ENCODE data around the gene EEF1AKMT4.

The EEF1AKMT4 gene

DNA sequence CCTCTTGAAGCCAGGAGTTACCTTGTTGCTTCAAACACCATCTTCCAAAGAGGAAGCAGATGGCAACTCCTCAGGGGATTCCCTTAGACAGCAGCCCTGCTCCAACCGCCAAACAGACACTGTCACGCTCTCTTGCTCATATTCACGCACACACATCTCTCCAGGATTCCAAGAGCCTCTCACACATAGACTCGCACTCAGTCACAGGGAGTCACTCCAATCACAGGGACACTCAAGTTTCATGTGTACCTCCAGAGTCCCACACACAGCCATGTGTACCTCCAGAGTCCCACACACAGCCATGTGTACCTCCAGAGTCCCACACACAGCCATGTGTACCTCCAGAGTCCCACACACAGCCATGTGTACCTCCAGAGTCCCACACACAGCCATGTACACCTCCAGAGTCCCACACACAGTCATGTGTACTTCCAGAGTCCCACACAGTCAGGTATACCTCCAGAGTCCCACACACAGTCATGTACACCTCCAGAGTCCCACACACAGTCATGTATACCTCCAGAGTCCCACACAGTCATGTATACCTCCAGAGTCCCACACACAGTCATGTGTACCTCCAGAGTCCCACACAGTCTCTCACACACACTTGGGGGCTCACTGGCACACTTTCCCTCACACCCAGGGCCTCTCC, 14.0 kb upstream of the EEF1AKMT4 start:
- no peak for DNase-seq
- Histone ChIP-seq H4K20me1 (ENCODE audit: insufficient read depth, low read length) (no peaks in the 10 kb centered on the region), H3K9ac (ENCODE audit: low read length) (no peak overlapping the region), H3F3A (ENCODE audit: insufficient read depth, low read length) (no peaks in the 10 kb centered on the region), H3K4me1 (ENCODE audit: low read length) (no peaks in the 10 kb centered on the region), H3K9me2 (replicated peaks; ENCODE audit: insufficient read depth, low read length) (no peaks in the 10 kb centered on the region), H3K79me2 (ENCODE audit: low read length) (no peaks in the 10 kb centered on the region), H3K4me2 (ENCODE audit: low read depth, low read length) (no peak overlapping the region), H2AFZ (ENCODE audit: low read length) (no peak overlapping the region), H3K27ac (ENCODE audit: low read length) (no peak overlapping the region), H3K9me3 (replicated peaks; ENCODE audit: insufficient read depth, low read length) (no peaks in the 10 kb centered on the region), H3K36me3 (replicated peaks; ENCODE audit: insufficient read depth, low read length) (no peaks in the 10 kb centered on the region), H3K27me3 (replicated peaks; ENCODE audit: insufficient read depth, low read length) (peaks cover 48% of the 10 kb centered on the region), H3K4me3 (ENCODE audit: low read length) (no peak overlapping the region)
- TF ChIP-seq, protein P1, sequence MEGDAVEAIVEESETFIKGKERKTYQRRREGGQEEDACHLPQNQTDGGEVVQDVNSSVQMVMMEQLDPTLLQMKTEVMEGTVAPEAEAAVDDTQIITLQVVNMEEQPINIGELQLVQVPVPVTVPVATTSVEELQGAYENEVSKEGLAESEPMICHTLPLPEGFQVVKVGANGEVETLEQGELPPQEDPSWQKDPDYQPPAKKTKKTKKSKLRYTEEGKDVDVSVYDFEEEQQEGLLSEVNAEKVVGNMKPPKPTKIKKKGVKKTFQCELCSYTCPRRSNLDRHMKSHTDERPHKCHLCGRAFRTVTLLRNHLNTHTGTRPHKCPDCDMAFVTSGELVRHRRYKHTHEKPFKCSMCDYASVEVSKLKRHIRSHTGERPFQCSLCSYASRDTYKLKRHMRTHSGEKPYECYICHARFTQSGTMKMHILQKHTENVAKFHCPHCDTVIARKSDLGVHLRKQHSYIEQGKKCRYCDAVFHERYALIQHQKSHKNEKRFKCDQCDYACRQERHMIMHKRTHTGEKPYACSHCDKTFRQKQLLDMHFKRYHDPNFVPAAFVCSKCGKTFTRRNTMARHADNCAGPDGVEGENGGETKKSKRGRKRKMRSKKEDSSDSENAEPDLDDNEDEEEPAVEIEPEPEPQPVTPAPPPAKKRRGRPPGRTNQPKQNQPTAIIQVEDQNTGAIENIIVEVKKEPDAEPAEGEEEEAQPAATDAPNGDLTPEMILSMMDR (IDR thresholded peaks at IDR 0.05; ENCODE audit: low read length) = no peak
- TF ChIP-seq EZH2phosphoT487 (IDR thresholded peaks at IDR 0.05; ENCODE audit: low read length) (no peak), EZH2 (optimal IDR thresholded peaks at IDR 0.05; ENCODE audit: low read depth, low read length) (no peak)

DNA sequence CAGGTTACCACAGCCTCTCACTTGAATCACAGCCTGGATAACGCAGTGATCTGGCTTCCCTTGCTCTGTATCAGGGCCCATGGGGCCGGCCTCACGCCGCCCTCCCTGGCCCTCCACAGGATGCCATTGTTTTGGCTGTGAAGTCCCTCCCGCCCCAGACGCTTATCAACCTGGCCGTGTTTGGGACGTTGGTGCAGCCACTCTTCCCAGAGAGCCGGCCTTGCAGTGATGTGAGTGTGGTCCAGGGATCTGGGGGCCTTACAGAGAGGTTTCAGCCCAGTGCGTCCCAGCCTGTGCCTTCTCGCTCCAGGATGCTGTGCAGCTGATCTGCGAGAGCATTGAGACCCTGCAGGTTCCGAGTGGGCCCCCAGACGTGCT, 13.4 kb upstream of the EEF1AKMT4 start:
- no peaks in the 10 kb centered on the region for H3K4me1 ChIP-seq (ENCODE audit: low read length)
- no peaks in the 10 kb centered on the region for H3F3A ChIP-seq (ENCODE audit: insufficient read depth, low read length)
- no peak overlapping the region for H3K4me3 ChIP-seq (ENCODE audit: low read length)
- H3K4me2 ChIP-seq (ENCODE audit: low read depth, low read length) = no peak overlapping the region
- no peak overlapping the region for H3K9ac ChIP-seq (ENCODE audit: low read length)
- no peak for TF ChIP-seq EZH2phosphoT487 (IDR thresholded peaks at IDR 0.05; ENCODE audit: low read length)
- TF ChIP-seq, protein P1 (IDR thresholded peaks at IDR 0.05; ENCODE audit: low read length) = no peak
- peaks cover 45% of the 10 kb centered on the region for H3K27me3 ChIP-seq (replicated peaks; ENCODE audit: insufficient read depth, low read length)
- no peaks in the 10 kb centered on the region for H3K36me3 ChIP-seq (replicated peaks; ENCODE audit: insufficient read depth, low read length)
- no peaks in the 10 kb centered on the region for H4K20me1 ChIP-seq (ENCODE audit: insufficient read depth, low read length)
- H2AFZ ChIP-seq (ENCODE audit: low read length) = no peak overlapping the region
- no peaks in the 10 kb centered on the region for H3K9me2 ChIP-seq (replicated peaks; ENCODE audit: insufficient read depth, low read length)
- H3K27ac ChIP-seq (ENCODE audit: low read length) = no peak overlapping the region
- no peaks in the 10 kb centered on the region for H3K79me2 ChIP-seq (ENCODE audit: low read length)
- no peak for DNase-seq
- H3K9me3 ChIP-seq (replicated peaks; ENCODE audit: insufficient read depth, low read length) = no peaks in the 10 kb centered on the region

DNA sequence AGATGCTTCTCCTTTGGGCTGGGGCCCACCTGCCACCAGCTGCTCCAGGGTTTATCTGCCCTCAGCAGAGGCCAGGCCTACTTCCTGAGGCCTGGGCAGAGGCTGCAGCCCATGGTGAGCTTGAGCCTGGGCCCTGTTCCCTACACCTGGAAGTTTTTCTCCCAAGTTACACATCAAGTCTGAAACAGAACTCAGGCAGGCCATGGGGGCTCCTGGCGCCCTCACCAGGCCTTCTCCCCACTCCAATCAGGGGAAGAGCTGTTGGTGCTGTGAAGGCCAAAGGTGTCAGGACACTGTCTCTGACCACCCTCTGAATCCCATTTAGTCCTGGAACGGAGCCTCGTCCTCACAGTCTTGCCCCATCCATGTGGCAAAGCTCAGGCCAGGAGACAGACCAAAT, 12.8 kb upstream of the EEF1AKMT4 start:
- no peaks in the 10 kb centered on the region for H3K4me1 ChIP-seq (ENCODE audit: low read length)
- no peak for DNase-seq
- no peak overlapping the region for H3K4me2 ChIP-seq (ENCODE audit: low read depth, low read length)
- no peaks in the 10 kb centered on the region for H3K36me3 ChIP-seq (replicated peaks; ENCODE audit: insufficient read depth, low read length)
- H3K9me3 ChIP-seq (replicated peaks; ENCODE audit: insufficient read depth, low read length) = no peaks in the 10 kb centered on the region
- H3K27ac ChIP-seq (ENCODE audit: low read length) = no peak overlapping the region
- no peak overlapping the region for H3K9ac ChIP-seq (ENCODE audit: low read length)
- H2AFZ ChIP-seq (ENCODE audit: low read length) = no peak overlapping the region
- H3K79me2 ChIP-seq (ENCODE audit: low read length) = no peaks in the 10 kb centered on the region
- H3F3A ChIP-seq (ENCODE audit: insufficient read depth, low read length) = no peaks in the 10 kb centered on the region
- H3K4me3 ChIP-seq (ENCODE audit: low read length) = no peak overlapping the region
- peaks cover 39% of the 10 kb centered on the region for H3K27me3 ChIP-seq (replicated peaks; ENCODE audit: insufficient read depth, low read length)
- H4K20me1 ChIP-seq (ENCODE audit: insufficient read depth, low read length) = no peaks in the 10 kb centered on the region
- TF ChIP-seq EZH2phosphoT487 (IDR thresholded peaks at IDR 0.05; ENCODE audit: low read length) (no peak), EZH2 (optimal IDR thresholded peaks at IDR 0.05; ENCODE audit: low read depth, low read length) (no peak)
- TF ChIP-seq, protein P1 (IDR thresholded peaks at IDR 0.05; ENCODE audit: low read length) = no peak
- H3K9me2 ChIP-seq (replicated peaks; ENCODE audit: insufficient read depth, low read length) = no peaks in the 10 kb centered on the region

Data from MM.1S (cell line).